GM12872 (cell line): Measurements from ENCODE around the gene C2orf66.

Source experiments
- TF ChIP-seq, protein P1 (sequence below): IDR thresholded peaks from 3 replicates; pipeline ENCODE4 v1.5.1; 2011; ENCODE audit warnings: low read depth, mild to moderate bottlenecking, low read length, moderate library complexity; ENCODE audit not compliant: insufficient read depth

Gene C2orf66

DNA sequence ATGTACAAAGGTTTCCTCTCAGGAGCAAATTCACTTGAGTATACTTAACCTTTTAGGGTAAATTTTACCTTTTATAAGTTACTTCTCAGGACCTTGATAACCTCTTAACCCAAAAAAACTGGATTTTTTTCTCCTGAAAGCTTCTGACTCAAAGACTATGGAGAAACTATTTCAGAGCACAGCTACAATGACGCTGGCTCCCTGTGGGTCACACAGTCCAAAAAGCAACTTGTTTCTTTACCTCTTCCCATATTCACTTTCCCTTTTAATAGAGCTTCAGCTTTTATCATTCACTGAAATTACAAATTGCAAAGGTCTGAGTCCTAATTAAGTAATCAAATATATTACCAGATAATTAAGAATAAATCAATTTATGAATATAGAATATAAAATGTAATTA, 42.1 kb downstream of the C2orf66 start:
- TF ChIP-seq, protein P1, sequence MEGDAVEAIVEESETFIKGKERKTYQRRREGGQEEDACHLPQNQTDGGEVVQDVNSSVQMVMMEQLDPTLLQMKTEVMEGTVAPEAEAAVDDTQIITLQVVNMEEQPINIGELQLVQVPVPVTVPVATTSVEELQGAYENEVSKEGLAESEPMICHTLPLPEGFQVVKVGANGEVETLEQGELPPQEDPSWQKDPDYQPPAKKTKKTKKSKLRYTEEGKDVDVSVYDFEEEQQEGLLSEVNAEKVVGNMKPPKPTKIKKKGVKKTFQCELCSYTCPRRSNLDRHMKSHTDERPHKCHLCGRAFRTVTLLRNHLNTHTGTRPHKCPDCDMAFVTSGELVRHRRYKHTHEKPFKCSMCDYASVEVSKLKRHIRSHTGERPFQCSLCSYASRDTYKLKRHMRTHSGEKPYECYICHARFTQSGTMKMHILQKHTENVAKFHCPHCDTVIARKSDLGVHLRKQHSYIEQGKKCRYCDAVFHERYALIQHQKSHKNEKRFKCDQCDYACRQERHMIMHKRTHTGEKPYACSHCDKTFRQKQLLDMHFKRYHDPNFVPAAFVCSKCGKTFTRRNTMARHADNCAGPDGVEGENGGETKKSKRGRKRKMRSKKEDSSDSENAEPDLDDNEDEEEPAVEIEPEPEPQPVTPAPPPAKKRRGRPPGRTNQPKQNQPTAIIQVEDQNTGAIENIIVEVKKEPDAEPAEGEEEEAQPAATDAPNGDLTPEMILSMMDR, result no peak

DNA sequence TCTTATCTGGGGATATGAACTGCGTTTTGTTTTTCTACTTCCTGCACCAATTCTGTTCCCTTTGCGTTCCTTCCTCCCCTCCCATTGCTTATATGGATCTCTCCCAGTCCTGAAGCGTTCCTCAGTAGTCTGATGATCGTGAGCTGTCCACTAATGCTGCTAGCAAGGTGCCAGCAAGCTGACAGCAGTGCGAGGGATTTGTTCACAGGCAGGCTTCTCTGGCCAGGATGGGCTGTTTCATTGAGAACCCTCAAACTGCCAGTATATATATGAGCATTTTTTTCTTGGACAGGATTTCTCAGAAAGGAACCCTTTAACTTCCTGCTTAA, 49.8 kb downstream of the C2orf66 start:
- TF ChIP-seq, protein P1, result no peak

DNA sequence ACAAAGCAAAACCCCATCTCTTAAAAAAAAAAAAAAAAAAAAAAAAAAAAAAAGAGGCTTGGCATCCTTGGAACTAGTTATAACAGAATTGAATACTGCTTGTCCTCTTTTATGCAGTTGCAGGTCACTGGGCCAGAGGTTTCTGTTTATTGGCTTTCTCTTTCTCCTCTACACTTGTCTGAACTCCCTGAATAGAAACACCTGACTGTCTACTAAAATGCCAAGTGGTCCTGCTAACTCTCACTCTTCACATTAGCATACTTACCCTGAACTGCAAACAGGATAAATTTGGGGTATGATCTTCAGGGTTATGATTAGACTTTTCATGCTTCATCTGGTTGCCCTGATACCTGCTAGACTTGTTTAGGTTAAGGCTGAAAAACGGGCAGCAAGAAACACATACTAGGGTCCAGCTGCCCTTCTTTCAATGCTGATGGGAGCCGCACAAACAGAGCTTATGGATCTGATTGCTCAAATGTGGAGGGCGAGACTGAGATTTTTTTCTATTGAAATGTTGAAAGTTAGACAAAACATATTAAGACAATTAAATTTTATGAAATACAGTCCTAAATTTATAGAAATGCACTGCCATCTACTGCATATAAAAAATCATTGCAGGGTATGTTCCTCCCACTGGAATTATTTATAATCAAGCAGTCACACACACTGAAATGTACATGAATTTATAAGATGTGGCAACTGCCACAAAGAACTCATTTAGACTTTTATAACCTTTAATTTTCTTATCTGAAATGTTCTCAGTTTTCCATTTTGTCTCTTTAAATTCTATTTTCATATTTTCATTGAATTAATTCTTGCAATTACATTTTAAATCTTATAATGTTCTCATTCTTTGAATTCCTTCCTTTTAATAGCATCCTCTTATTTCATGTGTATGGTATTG, 50.4 kb downstream of the C2orf66 start:
- TF ChIP-seq, protein P1, result no peak
